ENCODE results near the gene PPME1.

Gene PPME1

GRCh38 chr11:74278721-74279161 is 107.7 kb downstream of the PPME1 start:
- Histone ChIP-seq H3K27me3 (ENCODE audit: insufficient read depth, low read length) (no peaks in the 10 kb centered on the region), H3K9ac (ENCODE audit: low read length) (no peak overlapping the region), H3K4me1 (ENCODE audit: insufficient read depth, low read length, severe bottlenecking) (no peaks in the 10 kb centered on the region), H3K4me3 (ENCODE audit: low read depth, low read length, poor library complexity, severe bottlenecking) (no peak overlapping the region), H3K9me2 (ENCODE audit: low read depth, low read length) (no peaks in the 10 kb centered on the region), H3K27ac (ENCODE audit: low read depth, low read length, poor library complexity, severe bottlenecking) (no peak overlapping the region), H3F3A (ENCODE audit: insufficient read depth, low read length) (no peaks in the 10 kb centered on the region), H3K9me3 (ENCODE audit: low read length) (no peaks in the 10 kb centered on the region), H3K36me3 (ENCODE audit: insufficient read depth, low read length) (no peaks in the 10 kb centered on the region; the same call in 1 of the 2 replicates), H3K79me2 (ENCODE audit: insufficient read depth, low read length) (no peaks in the 10 kb centered on the region), H4K20me1 (ENCODE audit: insufficient read depth, low read length) (no peaks in the 10 kb centered on the region), H2AFZ (ENCODE audit: low read length) (no peak overlapping the region), H3K4me2 (ENCODE audit: low read length) (no peak overlapping the region)
- no peak for TF ChIP-seq EZH2 (IDR thresholded peaks at IDR 0.05; ENCODE audit: borderline replicate concordance, low read length)
- TF ChIP-seq CTCF (IDR thresholded peaks at IDR 0.05; ENCODE audit: low read length), result no peak

GRCh38 chr11:74279256-74279655 is 108.2 kb downstream of the PPME1 start:
- H3K4me2 ChIP-seq (ENCODE audit: low read length), result no peak overlapping the region
- no peaks in the 10 kb centered on the region for H3K27me3 ChIP-seq (ENCODE audit: insufficient read depth, low read length)
- H4K20me1 ChIP-seq (ENCODE audit: insufficient read depth, low read length), result no peaks in the 10 kb centered on the region
- H3K9me3 ChIP-seq (ENCODE audit: low read length), result no peaks in the 10 kb centered on the region
- H3K4me1 ChIP-seq (ENCODE audit: insufficient read depth, low read length, severe bottlenecking), result no peaks in the 10 kb centered on the region
- H3K9me2 ChIP-seq (ENCODE audit: low read depth, low read length), result no peaks in the 10 kb centered on the region
- H3K27ac ChIP-seq (ENCODE audit: low read depth, low read length, poor library complexity, severe bottlenecking), result no peak overlapping the region
- no peak overlapping the region for H3K4me3 ChIP-seq (ENCODE audit: low read depth, low read length, poor library complexity, severe bottlenecking)
- TF ChIP-seq CTCF (IDR thresholded peaks at IDR 0.05; ENCODE audit: low read length) (no peak), EZH2 (IDR thresholded peaks at IDR 0.05; ENCODE audit: borderline replicate concordance, low read length) (no peak)
- H3K9ac ChIP-seq (ENCODE audit: low read length), result no peak overlapping the region
- H3F3A ChIP-seq (ENCODE audit: insufficient read depth, low read length), result no peaks in the 10 kb centered on the region
- no peaks in the 10 kb centered on the region for H3K79me2 ChIP-seq (ENCODE audit: insufficient read depth, low read length)
- no peaks in the 10 kb centered on the region; the same call in 1 of the 2 replicates for H3K36me3 ChIP-seq (ENCODE audit: insufficient read depth, low read length)
- no peak overlapping the region for H2AFZ ChIP-seq (ENCODE audit: low read length)

- Histone ChIP-seq H3K27me3 (ENCODE audit: insufficient read depth, low read length) (no peaks in the 10 kb centered on the region; the same call in 1 of the 2 replicates), H3K4me3 (ENCODE audit: low read depth, low read length, poor library complexity, severe bottlenecking) (no peak overlapping the region), H3F3A (ENCODE audit: insufficient read depth, low read length) (no peaks in the 10 kb centered on the region), H2AFZ (ENCODE audit: low read length) (no peak overlapping the region), H3K79me2 (ENCODE audit: insufficient read depth, low read length) (no peaks in the 10 kb centered on the region), H3K36me3 (ENCODE audit: insufficient read depth, low read length) (no peaks in the 10 kb centered on the region; the same call in 1 of the 2 replicates), H3K4me1 (ENCODE audit: insufficient read depth, low read length, severe bottlenecking) (no peaks in the 10 kb centered on the region), H4K20me1 (ENCODE audit: insufficient read depth, low read length) (no peaks in the 10 kb centered on the region), H3K9me2 (ENCODE audit: low read depth, low read length) (no peaks in the 10 kb centered on the region), H3K4me2 (ENCODE audit: low read length) (no peak overlapping the region), H3K27ac (ENCODE audit: low read depth, low read length, poor library complexity, severe bottlenecking) (no peak overlapping the region), H3K9ac (ENCODE audit: low read length) (no peak overlapping the region), H3K9me3 (ENCODE audit: low read length) (no peaks in the 10 kb centered on the region)
- no peak for TF ChIP-seq CTCF (IDR thresholded peaks at IDR 0.05; ENCODE audit: low read length)
- no peak for TF ChIP-seq EZH2 (IDR thresholded peaks at IDR 0.05; ENCODE audit: borderline replicate concordance, low read length)
Measured at GRCh38 chr11:74280494-74280893, 109.4 kb downstream of the PPME1 start.
